Parathyroid adenoma (tissue), 2 donors: Measurements from ENCODE around the gene ATXN10.

Experiments
- H2AFZ ChIP-seq: fragments of 300-600 bp; sonication (generic); one replicate; pipeline ENCODE4 v1.7.0; 2017; ENCODE audit warnings: antibody characterized with exemption, mild to moderate bottlenecking
- H3K27ac ChIP-seq: fragments of 300-600 bp; sonication (generic); one replicate; pipeline ENCODE4 v1.7.0; 2017
- H3K27me3 ChIP-seq: fragments of 300-600 bp; sonication (generic); one replicate; pipeline ENCODE4 v1.7.0; 2017; ENCODE audit warnings: low read length; ENCODE audit not compliant: control insufficient read depth, insufficient read depth
- H3K36me3 ChIP-seq: fragments of 300-600 bp; sonication (generic); one replicate; pipeline ENCODE4 v1.7.0; 2017; ENCODE audit warnings: low read length; ENCODE audit not compliant: control insufficient read depth, insufficient read depth
- H3K4me1 ChIP-seq: fragments of 300-600 bp; sonication (generic); one replicate; pipeline ENCODE4 v1.7.0; 2017; ENCODE audit warnings: control low read depth
- H3K4me2 ChIP-seq: fragments of 300-600 bp; sonication (generic); one replicate; pipeline ENCODE4 v1.7.0; 2017; ENCODE audit warnings: low read length
- H3K4me3 ChIP-seq: fragments of 300-600 bp; sonication (generic); one replicate; pipeline ENCODE4 v1.7.0; 2017; ENCODE audit warnings: low read depth, low read length
- H3K79me2 ChIP-seq: fragments of 300-600 bp; sonication (generic); one replicate; pipeline ENCODE4 v1.7.0; 2017; ENCODE audit warnings: control low read depth
- H3K9ac ChIP-seq: fragments of 300-600 bp; sonication (generic); one replicate; pipeline ENCODE4 v1.7.0; 2017; ENCODE audit warnings: mild to moderate bottlenecking
- H3K9me3 ChIP-seq: fragments of 300-600 bp; sonication (generic); one replicate; pipeline ENCODE4 v1.7.0; 2017; ENCODE audit warnings: low read length; ENCODE audit not compliant: control insufficient read depth
- CTCF ChIP-seq: fragments of 300-600 bp; sonication (generic); IDR thresholded peaks from one replicate; pipeline ENCODE4 v1.7.0; 2017; ENCODE audit warnings: antibody characterized with exemption, mild to moderate bottlenecking
- donor health status: primary hyperparathyroidism.

Gene ATXN10

GRCh38 chr22:45889539-45890350 is 218.1 kb downstream of the ATXN10 start:
- Histone ChIP-seq H3K4me3 (no peak overlapping the region), H3K27me3 (no peaks in the 10 kb centered on the region), H3K4me2 (no peak overlapping the region), H3K9me3 (no peaks in the 10 kb centered on the region), H3K27ac (no peak overlapping the region), H3K79me2 (no peaks in the 10 kb centered on the region), H3K4me1 (no peaks in the 10 kb centered on the region), H2AFZ (peak overlapping the region; percentile 53), H3K36me3 (no peaks in the 10 kb centered on the region), H3K9ac (no peak overlapping the region)
- no peak for TF ChIP-seq CTCF

- Histone ChIP-seq H2AFZ (no peak overlapping the region), H3K4me2 (no peak overlapping the region), H3K4me3 (no peak overlapping the region), H3K79me2 (no peaks in the 10 kb centered on the region), H3K9me3 (no peaks in the 10 kb centered on the region), H3K27ac (no peak overlapping the region), H3K27me3 (no peaks in the 10 kb centered on the region), H3K36me3 (no peaks in the 10 kb centered on the region), H3K4me1 (no peaks in the 10 kb centered on the region), H3K9ac (no peak overlapping the region)
- TF ChIP-seq CTCF = no peak
These were observed 218.7 kb downstream of the ATXN10 start for GRCh38 chr22:45890351-45890635.

GRCh38 chr22:45891021-45891421 is 219.4 kb downstream of the ATXN10 start:
- Histone ChIP-seq H3K9ac (no peak overlapping the region), H3K27me3 (no peaks in the 10 kb centered on the region), H3K36me3 (no peaks in the 10 kb centered on the region), H2AFZ (no peak overlapping the region), H3K4me3 (no peak overlapping the region), H3K27ac (no peak overlapping the region), H3K9me3 (no peaks in the 10 kb centered on the region), H3K79me2 (no peaks in the 10 kb centered on the region), H3K4me1 (no peaks in the 10 kb centered on the region), H3K4me2 (no peak overlapping the region)
- no peak for TF ChIP-seq CTCF

GRCh38 chr22:45891471-45891995 is 219.9 kb downstream of the ATXN10 start:
- Histone ChIP-seq H3K4me3 (no peak overlapping the region), H3K9me3 (no peaks in the 10 kb centered on the region), H2AFZ (no peak overlapping the region), H3K4me1 (no peaks in the 10 kb centered on the region), H3K36me3 (no peaks in the 10 kb centered on the region), H3K79me2 (no peaks in the 10 kb centered on the region), H3K9ac (no peak overlapping the region), H3K27ac (no peak overlapping the region), H3K4me2 (no peak overlapping the region), H3K27me3 (no peaks in the 10 kb centered on the region)
- no peak for TF ChIP-seq CTCF
